B cell (primary cell): ENCODE measurements around the gene GCDH. TPM values are rescaled to one million over a fixed set of nuclear protein-coding genes. Genes with fewer than 3 reads are reported as not detected.

Experiments
- ATAC-seq: fragments of 200-7000 bp; cut with Tn5 transposase; one replicate; pipeline ENCODE4 v1.10.0; 2021; ENCODE audit warnings: low read depth, mild to moderate bottlenecking, moderate number of reproducible peaks, moderate library complexity
- CTCF ChIA-PET: fragments of 350-600 bp; sonication (Branson Sonifier 250); formaldehyde crosslinking; loops from one replicate; lab custom pipeline; 2021; ENCODE audit warnings: antibody characterized with exemption, inconsistent platforms; lab: Charles Lee
- POLR2A ChIA-PET: fragments of 350-600 bp; sonication (Branson Sonifier 250); formaldehyde crosslinking; loops from one replicate; lab custom pipeline; 2021; ENCODE audit warnings: antibody characterized with exemption; lab: Charles Lee
- DNase-seq: peaks from one replicate; pipeline ENCODE4 v3.0.0; 2013
- H2AFZ ChIP-seq: 2 replicates; pipeline ENCODE4 v1.6.1; 2012; ENCODE audit warnings: mild to moderate bottlenecking, low read depth, low read length; ENCODE audit not compliant: insufficient read depth, poor library complexity, severe bottlenecking
- H3K27ac ChIP-seq, 2 donors: 1 replicate in 1 of 2; 2 replicates in 1 of 2; pipeline ENCODE4 v1.5.1; 2012 to 2013; ENCODE audit warnings: low read length in 2 of 2, mild to moderate bottlenecking in 2 of 2, moderate library complexity in 1 of 2
- H3K27me3 ChIP-seq, 4 experiments: fragments of 200-600 bp in 1 of 4; sonication (generic) in 1 of 4; replicated peaks in 1 of 4; 1 replicate in 2 of 4; 2 replicates in 2 of 4; pipeline versions ENCODE4 v1.6.1 to v1.7.0; 2013 to 2016; ENCODE audit warnings: low read length in 3 of 4, mild to moderate bottlenecking in 2 of 4, mixed read lengths in 1 of 4, moderate library complexity in 1 of 4; ENCODE audit not compliant: insufficient read depth in 4 of 4, control insufficient read depth in 3 of 4; ENCODE audit errors: control extremely low read depth in 1 of 4
- H3K36me3 ChIP-seq, 2 experiments: replicated peaks in 1 of 2; 1 replicate in 1 of 2; 2 replicates in 1 of 2; pipeline versions ENCODE4 v1.6.1 to v1.7.1; 2013; ENCODE audit warnings: low read length in 1 of 2; ENCODE audit not compliant: insufficient read depth in 2 of 2, control insufficient read depth in 1 of 2; ENCODE audit errors: control extremely low read depth in 1 of 2, extremely low read depth in 1 of 2
- H3K4me1 ChIP-seq, 2 donors: fragments of 200-600 bp in 1 of 2; sonication (generic) in 1 of 2; 1 replicate in 1 of 2; 2 replicates in 1 of 2; pipeline versions ENCODE4 v1.5.1 to v1.6.1; 2013 to 2017; ENCODE audit warnings: low read length in 2 of 2; ENCODE audit not compliant: control insufficient read depth in 2 of 2, insufficient read depth in 2 of 2
- H3K4me2 ChIP-seq: replicated peaks from 2 replicates; pipeline ENCODE3; 2012; ENCODE audit warnings: mild to moderate bottlenecking, low read depth, low read length; ENCODE audit not compliant: poor library complexity, severe bottlenecking
- H3K4me3 ChIP-seq, 5 experiments: fragments of 200-600 bp in 1 of 5; sonication (generic) in 1 of 5; 1 replicate in 3 of 5; 2 replicates in 2 of 5; pipeline versions ENCODE4 v1.5.1 to v1.7.0; 2011 to 2016; ENCODE audit warnings: low read length in 4 of 5, mild to moderate bottlenecking in 4 of 5, low read depth in 2 of 5, control low read depth in 1 of 5, moderate library complexity in 1 of 5; ENCODE audit not compliant: insufficient read depth in 1 of 5; ENCODE audit errors: control extremely low read depth in 1 of 5, extremely low read depth in 1 of 5
- H3K79me2 ChIP-seq: fragments of 200-600 bp; sonication (generic); one replicate; pipeline ENCODE4 v1.6.0; 2016; ENCODE audit warnings: low read length; ENCODE audit not compliant: control insufficient read depth, insufficient read depth
- H3K9ac ChIP-seq: fragments of 200-600 bp; sonication (generic); 2 replicates; pipeline ENCODE4 v1.6.1; 2017; ENCODE audit warnings: mild to moderate bottlenecking, low read length, moderate library complexity
- H3K9me3 ChIP-seq, 3 donors: one replicate each; pipeline versions ENCODE4 v1.6.1 to v1.7.1; 2013; ENCODE audit warnings: low read length in 2 of 3; ENCODE audit not compliant: control insufficient read depth in 2 of 3, insufficient read depth in 1 of 3; ENCODE audit errors: control extremely low read depth in 1 of 3
- H4K20me1 ChIP-seq: 2 replicates; pipeline ENCODE4 v1.6.0; 2012; ENCODE audit warnings: mild to moderate bottlenecking, low read length; ENCODE audit not compliant: insufficient read depth, control insufficient read depth, poor library complexity, severe bottlenecking
- H3K27ac Mint-ChIP-seq: one replicate; pipeline ENCODE4 v1.8.0; 2021; ENCODE audit warnings: mixed read lengths
- H3K27me3 Mint-ChIP-seq: one replicate; pipeline ENCODE4 v1.8.0; 2021; ENCODE audit warnings: mixed read lengths
- H3K4me1 Mint-ChIP-seq: one replicate; pipeline ENCODE4 v1.8.0; 2021; ENCODE audit warnings: mixed read lengths
- H3K4me3 Mint-ChIP-seq: one replicate; pipeline ENCODE4 v1.8.0; 2021; ENCODE audit warnings: mixed read lengths
- H3K9me3 Mint-ChIP-seq: one replicate; pipeline ENCODE4 v1.8.0; 2022; ENCODE audit warnings: mixed read lengths; ENCODE audit not compliant: insufficient read depth
- EZH2 ChIP-seq: IDR thresholded peaks from 2 replicates; pipeline ENCODE4 v1.6.1; 2012; ENCODE audit warnings: borderline replicate concordance, low read depth, mild to moderate bottlenecking, moderate library complexity, low read length; ENCODE audit not compliant: insufficient read depth, poor library complexity, severe bottlenecking
- WGBS: methylation state at CpG from one replicate; pipeline ENCODE4 v1.1.5; 2013; ENCODE audit warnings: missing lambda C conversion rate; ENCODE audit not compliant: insufficient coverage; 5-methylcytosine and 5-hydroxymethylcytosine counted together
- intact Hi-C: fragments of 100-400 bp; cut with micrococcal nuclease; formaldehyde crosslinking; loops from one replicate; pipeline ENCODE4 v1.10.0; 2022
- polyA plus RNA-seq: library from polyadenylated mRNA; depleted of rRNA; stranded (reverse); fragments of >200 nt; gene quantifications from 2 replicates; pipeline ENCODE4 v1.2.3, GENCODE V29; 2012
- total RNA-seq, 2 donors: library from RNA; stranded (reverse); fragments of 120-200 nt in 1 of 2; gene quantifications; 1 replicate in 1 of 2; 2 replicates in 1 of 2; pipeline versions ENCODE4 v1.2.3 to v1.2.4, GENCODE V29; 2013 to 2022
- TF ChIP-seq, protein P1 (sequence below): fragments of 200-600 bp; IDR thresholded peaks from one replicate; pipeline ENCODE4 v1.8.0; 2022; ENCODE audit warnings: antibody characterized with exemption, mild to moderate bottlenecking

Gene GCDH
- total and polyA plus RNA-seq, 2 donors (not counting 1 experiment from before 2014, with no cell fraction given) = 48.9 to 61.2 TPM

DNA sequence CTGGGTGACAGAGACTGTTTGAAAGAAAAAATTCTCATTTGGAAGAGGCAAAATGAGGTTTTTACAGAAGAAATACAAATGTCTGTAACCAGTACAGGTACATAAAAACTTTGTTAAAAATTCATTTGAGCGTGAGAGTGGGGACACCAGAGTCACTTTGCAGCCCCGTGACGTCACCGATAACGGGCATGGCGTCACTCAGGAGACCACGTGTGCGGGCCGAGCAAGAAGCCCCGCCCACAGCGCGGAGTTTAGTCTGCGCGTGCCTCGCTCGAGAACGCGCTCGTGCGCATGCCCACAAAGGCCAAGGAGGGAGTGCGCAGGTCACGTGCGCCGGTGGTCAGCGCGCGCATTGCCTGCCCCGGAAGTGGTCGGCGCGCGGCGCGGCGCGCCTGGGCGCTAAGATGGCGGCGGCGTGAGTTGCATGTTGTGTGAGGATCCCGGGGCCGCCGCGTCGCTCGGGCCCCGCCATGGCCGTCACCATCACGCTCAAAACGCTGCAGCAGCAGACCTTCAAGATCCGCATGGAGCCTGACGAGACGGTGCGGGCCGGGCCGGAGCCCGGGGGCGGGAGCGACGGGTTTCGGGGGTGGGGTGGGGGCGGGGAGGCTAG is 54.6 kb downstream of the GCDH start, which contains the start of gene RAD23A:
Gene RAD23A, plus strand, starts transcription at position 384 of the 613 bp plus-strand sequence. Its CDS starts 87 bp downstream, at position 471.
- peak within 1 kb of the TSS; percentile 71 for H2AFZ ChIP-seq
- peak within 1 kb of the TSS; percentile 99 for H3K27ac Mint-ChIP-seq

More for the DNA sequence above, 54.6 kb downstream of the GCDH start, which contains the start of gene RAD23A:
- peak; percentile 100 for DNase-seq
- H3K79me2 ChIP-seq = peaks cover 47% of the 10 kb centered on the region
- peaks cover 41% of the 10 kb centered on the region for H4K20me1 ChIP-seq
- H3K4me3 ChIP-seq = peak within 1 kb of the TSS; percentile 55 to 90 (median 61)
- under 1% methylated on average over 52 of the region's 62 CpGs for WGBS
- no peaks in the 10 kb centered on the region for H3K9me3 Mint-ChIP-seq
- intact Hi-C loops = loop anchor here (1.0 kb wide), 3 partner anchors 12 to 55 kb away; partner anchors contain the start of genes FARSA and GADD45GIP1
- H3K9ac ChIP-seq = peak within 1 kb of the TSS; percentile 94
- H3K36me3 ChIP-seq = peaks cover 0 to 76% of the 10 kb centered on the region in 2 experiments
- CTCF ChIA-PET = interaction anchor here (1.0 to 1.4 kb wide), 4 partner anchors 10 to 149 kb away, joined by 3 to 5 read pairs (median 3); partner anchors contain the start of gene GADD45GIP1
- H3K27ac ChIP-seq = peak within 1 kb of the TSS; percentile 68 to 86
- no peaks in the 10 kb centered on the region for H3K27me3 ChIP-seq
- peaks cover 20 to 44% of the 10 kb centered on the region in 2 donors for H3K4me1 ChIP-seq
- H3K9me3 ChIP-seq = peaks cover 0 to 7% (median 0%) of the 10 kb centered on the region in 3 donors
- ATAC-seq = peak; percentile 88
- peaks cover 48% of the 10 kb centered on the region for H3K4me1 Mint-ChIP-seq
- H3K4me3 Mint-ChIP-seq = peak within 1 kb of the TSS; percentile 95
- POLR2A ChIA-PET = interaction anchor here (0.9 kb wide), 1 partner anchor 149 kb away, joined by 4 read pairs; no protein-coding TSS in a partner anchor
- H3K4me2 ChIP-seq = peak within 1 kb of the TSS; percentile 94
- TF ChIP-seq, protein P1, sequence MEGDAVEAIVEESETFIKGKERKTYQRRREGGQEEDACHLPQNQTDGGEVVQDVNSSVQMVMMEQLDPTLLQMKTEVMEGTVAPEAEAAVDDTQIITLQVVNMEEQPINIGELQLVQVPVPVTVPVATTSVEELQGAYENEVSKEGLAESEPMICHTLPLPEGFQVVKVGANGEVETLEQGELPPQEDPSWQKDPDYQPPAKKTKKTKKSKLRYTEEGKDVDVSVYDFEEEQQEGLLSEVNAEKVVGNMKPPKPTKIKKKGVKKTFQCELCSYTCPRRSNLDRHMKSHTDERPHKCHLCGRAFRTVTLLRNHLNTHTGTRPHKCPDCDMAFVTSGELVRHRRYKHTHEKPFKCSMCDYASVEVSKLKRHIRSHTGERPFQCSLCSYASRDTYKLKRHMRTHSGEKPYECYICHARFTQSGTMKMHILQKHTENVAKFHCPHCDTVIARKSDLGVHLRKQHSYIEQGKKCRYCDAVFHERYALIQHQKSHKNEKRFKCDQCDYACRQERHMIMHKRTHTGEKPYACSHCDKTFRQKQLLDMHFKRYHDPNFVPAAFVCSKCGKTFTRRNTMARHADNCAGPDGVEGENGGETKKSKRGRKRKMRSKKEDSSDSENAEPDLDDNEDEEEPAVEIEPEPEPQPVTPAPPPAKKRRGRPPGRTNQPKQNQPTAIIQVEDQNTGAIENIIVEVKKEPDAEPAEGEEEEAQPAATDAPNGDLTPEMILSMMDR = no peak
- no peak for TF ChIP-seq EZH2
- no peaks in the 10 kb centered on the region for H3K27me3 Mint-ChIP-seq
